HEK293 (cell line): ENCODE results near the gene ALDH16A1.

Source experiments
- EGR2 ChIP-seq: fragments of 450-650 bp; formaldehyde crosslinking; IDR thresholded peaks from 2 replicates; pipeline ENCODE4 v1.5.1; 2016; ENCODE audit warnings: low read depth, missing biosample characterization, missing genetic modification characterization
- FEZF1 ChIP-seq: fragments of 450-650 bp; formaldehyde crosslinking; IDR thresholded peaks from 2 replicates; pipeline ENCODE4 v1.5.1; 2016; ENCODE audit warnings: missing biosample characterization, missing genetic modification characterization
- GLIS1 ChIP-seq: fragments of 450-650 bp; formaldehyde crosslinking; IDR thresholded peaks from 2 replicates; pipeline ENCODE4 v1.5.1; 2016; ENCODE audit warnings: missing biosample characterization, missing genetic modification characterization
- KLF8 ChIP-seq: fragments of 450-650 bp; formaldehyde crosslinking; IDR thresholded peaks from 2 replicates; pipeline ENCODE4 v1.5.1; 2016; ENCODE audit warnings: missing biosample characterization, missing genetic modification characterization
- MEIS1 ChIP-seq: sonication (generic); formaldehyde crosslinking; IDR thresholded peaks from 2 replicates; pipeline ENCODE4 v1.8.1; 2022; ENCODE audit warnings: missing genetic modification reagents, mild to moderate bottlenecking, borderline replicate concordance
- PRDM6 ChIP-seq: fragments of 450-650 bp; formaldehyde crosslinking; IDR thresholded peaks from 2 replicates; pipeline ENCODE4 v1.5.1; 2017; ENCODE audit warnings: missing biosample characterization, missing genetic modification characterization
- SP3 ChIP-seq: fragments of 450-650 bp; formaldehyde crosslinking; IDR thresholded peaks from 2 replicates; pipeline ENCODE4 v1.5.1; 2016; ENCODE audit warnings: missing biosample characterization, missing genetic modification characterization
- SP7 ChIP-seq: fragments of 450-650 bp; formaldehyde crosslinking; IDR thresholded peaks from 2 replicates; pipeline ENCODE4 v1.5.1; 2016; ENCODE audit warnings: missing biosample characterization, missing genetic modification characterization
- WT1 ChIP-seq: fragments of 450-650 bp; formaldehyde crosslinking; IDR thresholded peaks from 2 replicates; pipeline ENCODE4 v1.5.1; 2016; ENCODE audit warnings: missing biosample characterization, missing genetic modification characterization
- YY2 ChIP-seq: fragments of 450-650 bp; formaldehyde crosslinking; IDR thresholded peaks from 2 replicates; pipeline ENCODE4 v1.5.1; 2016; ENCODE audit warnings: missing biosample characterization, missing genetic modification characterization
- ZBTB20 ChIP-seq: fragments of 450-650 bp; formaldehyde crosslinking; IDR thresholded peaks from 2 replicates; pipeline ENCODE4 v1.5.1; 2016; ENCODE audit warnings: missing biosample characterization, missing genetic modification characterization
- ZBTB7A ChIP-seq: fragments of 450-650 bp; formaldehyde crosslinking; IDR thresholded peaks from 2 replicates; pipeline ENCODE4 v1.5.1; 2016; ENCODE audit warnings: low read depth, missing biosample characterization, missing genetic modification characterization
- ZNF10 ChIP-seq: fragments of 450-650 bp; formaldehyde crosslinking; IDR thresholded peaks from 2 replicates; pipeline ENCODE4 v1.5.1; 2017; ENCODE audit warnings: missing biosample characterization, missing genetic modification characterization
- ZNF114 ChIP-seq: fragments of 450-650 bp; formaldehyde crosslinking; IDR thresholded peaks from 2 replicates; pipeline ENCODE4 v1.5.0; 2017; ENCODE audit warnings: missing biosample characterization, missing genetic modification characterization
- ZNF138 ChIP-seq: fragments of 450-650 bp; formaldehyde crosslinking; IDR thresholded peaks from 2 replicates; pipeline ENCODE4 v1.5.1; 2016; ENCODE audit warnings: missing biosample characterization, missing genetic modification characterization, borderline replicate concordance
- ZNF157 ChIP-seq: fragments of 450-650 bp; formaldehyde crosslinking; IDR thresholded peaks from 2 replicates; pipeline ENCODE4 v1.5.1; 2016; ENCODE audit warnings: missing biosample characterization, missing genetic modification characterization
- ZNF169 ChIP-seq: fragments of 450-650 bp; formaldehyde crosslinking; IDR thresholded peaks from 2 replicates; pipeline ENCODE4 v1.5.1; 2016; ENCODE audit warnings: missing biosample characterization, missing genetic modification characterization
- ZNF2 ChIP-seq: fragments of 450-650 bp; formaldehyde crosslinking; IDR thresholded peaks from 2 replicates; pipeline ENCODE4 v1.5.1; 2016; ENCODE audit warnings: missing biosample characterization, missing genetic modification characterization
- ZNF202 ChIP-seq: fragments of 450-650 bp; formaldehyde crosslinking; IDR thresholded peaks from 2 replicates; pipeline ENCODE4 v1.5.1; 2016; ENCODE audit warnings: missing biosample characterization, missing genetic modification characterization, borderline replicate concordance
- ZNF26 ChIP-seq: fragments of 450-650 bp; formaldehyde crosslinking; IDR thresholded peaks from 2 replicates; pipeline ENCODE4 v1.5.1; 2016; ENCODE audit warnings: missing biosample characterization, missing genetic modification characterization
- ZNF335 ChIP-seq: fragments of 450-650 bp; formaldehyde crosslinking; conservative IDR thresholded peaks from 2 replicates; pipeline ENCODE4 v1.5.1; 2016; ENCODE audit warnings: missing biosample characterization, missing genetic modification characterization
- ZNF362 ChIP-seq: fragments of 450-650 bp; formaldehyde crosslinking; IDR thresholded peaks from 2 replicates; pipeline ENCODE4 v1.5.1; 2016; ENCODE audit warnings: missing biosample characterization, missing genetic modification characterization
- ZNF433 ChIP-seq: fragments of 450-650 bp; formaldehyde crosslinking; IDR thresholded peaks from 2 replicates; pipeline ENCODE4 v1.5.1; 2016; ENCODE audit warnings: missing biosample characterization, missing genetic modification characterization, low read depth
- ZNF449 ChIP-seq: fragments of 450-650 bp; formaldehyde crosslinking; IDR thresholded peaks from 2 replicates; pipeline ENCODE4 v1.5.1; 2017; ENCODE audit warnings: missing biosample characterization, mild to moderate bottlenecking, missing genetic modification characterization, moderate library complexity
- ZNF530 ChIP-seq: fragments of 450-650 bp; formaldehyde crosslinking; IDR thresholded peaks from 2 replicates; pipeline ENCODE4 v1.5.1; 2016; ENCODE audit warnings: low read depth, missing biosample characterization, missing genetic modification characterization
- ZNF555 ChIP-seq: fragments of 450-650 bp; formaldehyde crosslinking; conservative IDR thresholded peaks from 2 replicates; pipeline ENCODE4 v1.5.1; 2017; ENCODE audit warnings: missing biosample characterization, mild to moderate bottlenecking, missing genetic modification characterization, inconsistent platforms
- ZNF580 ChIP-seq: fragments of 450-650 bp; formaldehyde crosslinking; IDR thresholded peaks from 2 replicates; pipeline ENCODE4 v1.5.1; 2016; ENCODE audit warnings: missing biosample characterization, missing genetic modification characterization
- ZNF623 ChIP-seq: fragments of 450-650 bp; formaldehyde crosslinking; IDR thresholded peaks from 2 replicates; pipeline ENCODE4 v1.5.1; 2016; ENCODE audit warnings: missing biosample characterization, missing genetic modification characterization
- ZNF692 ChIP-seq: fragments of 450-650 bp; formaldehyde crosslinking; IDR thresholded peaks from 2 replicates; pipeline ENCODE4 v1.5.1; 2016; ENCODE audit warnings: missing biosample characterization, missing genetic modification characterization
- ZNF785 ChIP-seq: fragments of 450-650 bp; formaldehyde crosslinking; IDR thresholded peaks from 2 replicates; pipeline ENCODE4 v1.5.1; 2016; ENCODE audit warnings: missing biosample characterization, missing genetic modification characterization
- ZNF830 ChIP-seq: fragments of 450-650 bp; IDR thresholded peaks from 2 replicates; pipeline ENCODE4 v1.5.0; 2018; ENCODE audit warnings: missing biosample characterization, missing genetic modification characterization, low read depth, mild to moderate bottlenecking, moderate library complexity
- ZSCAN16 ChIP-seq: fragments of 450-650 bp; formaldehyde crosslinking; IDR thresholded peaks from 2 replicates; pipeline ENCODE4 v1.5.1; 2016; ENCODE audit warnings: missing biosample characterization, missing genetic modification characterization
- ZSCAN4 ChIP-seq: fragments of 450-650 bp; formaldehyde crosslinking; IDR thresholded peaks from 2 replicates; pipeline ENCODE4 v1.5.1; 2017; ENCODE audit warnings: missing biosample characterization, missing genetic modification characterization
- ZXDB ChIP-seq: fragments of 450-650 bp; formaldehyde crosslinking; IDR thresholded peaks from 2 replicates; pipeline ENCODE4 v1.5.1; 2016; ENCODE audit warnings: missing biosample characterization, missing genetic modification characterization

The ALDH16A1 gene

GRCh38 chr19:49506575-49507105 lies 53.6 kb downstream of the ALDH16A1 start (continued):
- TF ChIP-seq ZNF138 (tag by site-specific recombination) (no peak), ZNF580 (peak; percentile 35), ZNF202 (no peak), ZNF555 (tag by site-specific recombination) (no peak), PRDM6 (tag by site-specific recombination) (no peak), WT1 (tag by site-specific recombination) (no peak), FEZF1 (tag by site-specific recombination) (no peak), ZNF157 (tag by site-specific recombination) (no peak), ZNF362 (no peak), SP7 (tag by site-specific recombination) (peak; percentile 58), ZNF26 (tag by site-specific recombination) (no peak), ZNF449 (no peak), ZNF335 (tag by site-specific recombination) (peak; percentile 29; the same call in 1 of the 2 replicates), ZNF433 (tag by site-specific recombination) (no peak), ZNF2 (tag by site-specific recombination) (peak; percentile 56; the same call in 1 of the 2 replicates), ZXDB (tag by site-specific recombination) (peak; percentile 87), ZSCAN4 (tag by site-specific recombination) (no peak; the same call in 1 of the 2 replicates), ZBTB20 (tag by site-specific recombination) (no peak), ZBTB7A (tag by site-specific recombination) (no peak), YY2 (tag by site-specific recombination) (no peak), GLIS1 (tag by site-specific recombination) (no peak), MEIS1 (CRISPR knock-in tag) (no peak), ZNF530 (no peak), ZNF114 (tag by site-specific recombination) (no peak), ZNF785 (tag by site-specific recombination) (no peak), ZNF692 (peak; percentile 53; the same call in 1 of the 2 replicates), ZNF169 (tag by site-specific recombination) (no peak), ZNF623 (tag by site-specific recombination) (no peak), KLF8 (tag by site-specific recombination) (peak; percentile 40; the same call in 1 of the 2 replicates), ZNF10 (tag by site-specific recombination) (peak; percentile 70), SP3 (tag by site-specific recombination) (peak; percentile 29; the same call in 1 of the 2 replicates), ZSCAN16 (no peak), ZNF830 (no peak), EGR2 (no peak)
